ENCODE data around the gene PDCD11. TPM values are rescaled to one million over a fixed set of nuclear protein-coding genes. Genes with fewer than 3 reads are reported as not detected.

Gene PDCD11
- total RNA-seq, 1 donor from 2014 or later = 21.6 TPM

Small RNA genes lying within 50 kb of the gene (microRNA-seq; reads per million reads assigned to microRNA genes)
- 889 reads per million, percentile 79 among the genes with 10 or more reads in this experiment for gene MIR1307 (ENCODE audit: borderline number of aligned reads)

Other genes with a start within 250 kb of the PDCD11 start
- gene NT5C2, start 203.4 kb upstream of the PDCD11 start, total RNA-seq = 105 TPM
- gene RPEL1, start 150.7 kb upstream of the PDCD11 start, total RNA-seq = 0.30 TPM
- not detected for gene INA, start 119.5 kb upstream of the PDCD11 start, total RNA-seq
- 6.6 TPM for gene PCGF6, start 45.5 kb upstream of the PDCD11 start, total RNA-seq
- gene TAF5, start 28.6 kb upstream of the PDCD11 start, total RNA-seq = 4.8 TPM
- gene ATP5MK, start 151 bp upstream of the PDCD11 start, total RNA-seq = 221 TPM
- gene CALHM2, start 55.7 kb downstream of the PDCD11 start, total RNA-seq = 45.0 TPM
- gene CALHM1, start 62.3 kb downstream of the PDCD11 start, total RNA-seq = 0.15 TPM
- gene CALHM3, start 82.6 kb downstream of the PDCD11 start, total RNA-seq = not detected
- 0.95 TPM for gene NEURL1, start 97.1 kb downstream of the PDCD11 start, total RNA-seq

Data from lower lobe of right lung (tissue), 1 donor.